GM19438 (cell line): ENCODE data around the gene CLIC3.
"Not testable (repeated sequence)": the region's sequence is repeated elsewhere in the genome, so short reads cannot be mapped to it uniquely, and the experiment has no call there.

Experiments used
- ATAC-seq: cut with Tn5 transposase; IDR thresholded peaks from one replicate; pipeline ENCODE4 v1.9.1; 2021; ENCODE audit warnings: low read depth; ENCODE audit not compliant: unreplicated experiment

The CLIC3 gene

GRCh38 chr9:137006116-137007003 is 10.0 kb upstream of the CLIC3 start:
- ATAC-seq = no peak

DNA sequence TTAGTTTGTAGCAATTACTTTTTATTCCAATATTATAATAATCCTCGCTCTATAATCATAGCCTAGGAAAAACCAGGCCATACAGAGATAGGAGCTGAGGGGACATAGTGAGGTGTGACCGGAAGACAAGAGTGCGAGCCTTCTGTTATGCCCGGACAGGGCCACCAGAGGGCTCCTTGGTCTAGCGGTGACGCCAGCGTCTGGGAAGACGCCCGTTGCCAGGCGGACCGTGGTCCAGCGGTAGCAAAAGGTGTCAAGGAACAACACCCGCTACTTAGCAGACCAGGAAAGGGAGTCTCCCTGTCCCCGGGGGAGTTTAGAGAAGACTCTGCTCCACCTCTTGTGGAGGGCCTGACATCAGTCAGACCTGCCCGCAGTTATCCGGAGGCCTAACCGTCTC is 7.9 kb upstream of the CLIC3 start:
- not testable (repeated sequence) for ATAC-seq

GRCh38 chr9:137002646-137003041 is 6.3 kb upstream of the CLIC3 start:
- ATAC-seq = no peak

DNA sequence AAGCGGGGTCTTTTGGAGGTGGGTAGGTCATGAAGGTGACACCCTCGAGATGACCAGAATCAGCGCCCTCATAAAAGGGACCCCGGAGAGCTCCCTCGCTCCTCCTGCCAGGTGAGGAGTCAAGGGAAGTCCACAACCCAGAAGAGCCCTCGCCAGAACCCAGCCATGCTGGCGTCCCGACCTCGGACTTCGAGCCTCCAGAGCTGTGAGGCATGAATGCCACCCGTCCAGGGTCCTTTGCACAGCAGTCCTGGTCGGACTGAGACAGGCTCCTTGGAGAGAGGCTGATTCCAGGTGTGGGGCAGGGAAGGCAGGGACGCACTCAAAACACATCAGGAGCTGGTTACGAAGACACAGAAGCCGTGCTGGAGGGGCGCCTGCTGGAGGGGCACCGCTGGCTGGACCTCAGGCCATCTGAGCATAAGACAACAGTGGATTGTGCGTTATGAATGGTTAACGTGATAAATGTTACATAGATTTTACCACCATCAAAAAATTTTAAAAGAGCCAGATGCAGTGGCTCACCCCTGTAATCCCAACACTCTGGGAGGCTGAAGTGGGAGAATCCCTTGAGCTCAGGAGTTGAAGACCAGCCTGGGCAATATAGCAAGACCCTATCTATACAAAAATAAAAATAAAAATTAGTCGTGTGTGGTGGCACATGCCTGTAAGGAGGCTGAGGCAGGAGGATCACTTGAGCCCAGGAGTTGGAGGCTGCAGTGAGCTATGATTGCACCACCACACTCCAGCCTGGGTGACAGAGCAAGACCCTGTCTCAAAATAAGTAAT is 5.7 kb upstream of the CLIC3 start:
- no peak for ATAC-seq

DNA sequence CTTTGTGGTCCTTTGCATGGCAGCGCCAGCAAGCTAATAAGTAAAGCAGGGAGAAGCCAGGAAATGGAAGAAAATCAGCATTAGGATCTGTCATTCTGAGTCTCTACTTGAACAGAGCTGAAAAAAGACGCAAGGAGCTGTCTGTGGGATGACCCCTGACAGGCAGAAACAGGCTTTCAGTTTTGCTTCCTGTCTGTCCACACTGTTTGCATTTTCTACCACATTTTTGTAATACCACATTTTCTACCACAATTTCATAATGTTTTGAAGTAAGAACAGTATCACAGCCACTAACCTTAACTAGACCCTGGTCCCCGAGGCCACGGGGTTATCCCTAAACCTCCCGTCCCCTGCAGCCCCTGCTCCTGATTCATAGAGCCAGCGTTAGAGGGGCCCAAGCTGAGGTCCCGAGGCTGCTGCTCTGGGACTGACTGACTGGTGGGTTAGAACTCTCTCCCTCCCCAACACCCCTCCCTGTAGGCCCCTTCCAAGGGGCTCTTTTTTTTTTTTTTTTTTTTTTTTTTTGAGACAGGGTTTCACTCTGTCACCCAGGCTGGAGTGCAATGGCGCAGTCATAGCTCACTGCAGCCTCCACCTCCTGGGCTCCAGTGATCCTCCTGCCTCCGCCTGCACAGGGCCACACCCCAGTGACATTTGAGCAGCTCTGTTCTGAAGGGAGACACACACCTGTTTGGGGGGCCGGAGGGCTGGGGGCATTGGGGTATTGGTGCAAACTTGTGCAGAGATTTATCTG is 4.0 kb upstream of the CLIC3 start:
- peak; percentile 71 for ATAC-seq

DNA sequence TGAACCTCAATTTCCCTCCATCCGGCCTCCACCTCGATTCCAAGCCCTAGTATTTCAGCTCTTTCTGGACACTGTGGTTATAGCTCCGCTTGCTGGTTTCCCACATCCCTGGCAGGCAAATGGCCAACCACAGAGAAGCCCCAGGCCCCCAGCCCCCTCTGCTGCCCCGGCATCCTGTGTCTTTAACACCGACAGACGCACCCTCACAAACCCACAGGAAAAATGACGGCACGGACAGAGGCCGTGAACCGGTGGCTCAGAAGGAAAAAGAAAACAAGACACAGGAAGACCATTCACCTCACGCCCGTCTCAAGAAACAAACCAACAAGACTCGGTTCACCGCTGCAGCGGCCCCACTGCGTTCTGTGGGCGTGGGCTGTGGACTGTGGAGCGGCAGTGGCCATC is 1.5 kb upstream of the CLIC3 start:
- no peak for ATAC-seq

DNA sequence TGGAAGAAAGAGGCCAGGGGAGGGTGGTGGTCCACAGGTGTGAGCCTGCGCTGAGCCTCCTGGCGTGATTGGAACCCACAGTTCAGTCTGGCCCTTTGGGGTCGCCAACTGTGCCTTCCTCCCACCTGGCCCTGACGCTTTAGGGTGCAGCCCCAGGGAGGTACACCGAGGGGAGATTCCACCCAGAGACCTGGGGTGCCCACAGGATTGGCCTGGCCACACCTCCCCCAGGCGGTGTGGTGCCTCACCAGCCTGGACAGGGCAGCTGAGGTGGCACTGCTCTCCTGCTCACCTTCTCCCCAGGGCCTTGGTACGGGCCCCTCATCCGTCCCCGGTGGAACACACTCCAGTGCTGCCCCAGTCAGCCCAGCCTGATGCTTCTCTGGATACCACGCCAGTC is 1.0 kb upstream of the CLIC3 start:
- no peak for ATAC-seq

DNA sequence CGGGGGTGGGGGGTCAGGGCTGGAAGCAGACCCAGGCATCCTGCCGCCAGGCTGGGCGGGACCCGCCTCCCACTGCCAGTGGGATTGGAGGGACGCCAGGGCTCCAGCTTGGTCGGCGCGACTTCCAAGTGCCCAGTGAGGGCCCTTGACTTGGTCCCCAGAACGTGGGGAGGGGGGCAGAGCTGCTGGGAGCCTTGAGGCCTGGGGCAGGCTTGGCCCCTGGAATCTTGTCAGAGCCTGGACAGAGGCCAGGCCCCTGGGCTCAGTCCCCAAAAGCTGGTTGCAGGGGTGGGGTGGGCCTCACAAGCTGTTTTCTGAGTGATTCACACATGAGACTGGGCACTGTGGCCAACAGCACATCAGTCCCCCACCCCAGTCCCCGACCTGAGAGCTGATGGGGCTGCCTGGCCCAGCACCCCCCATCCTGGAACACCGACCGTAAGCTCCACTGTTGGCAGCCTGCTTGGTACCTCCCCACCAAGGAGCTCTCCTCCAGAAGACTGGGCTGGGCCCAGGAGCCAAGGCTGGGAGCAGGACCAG is 526 bp downstream of the CLIC3 start:
- ATAC-seq = no peak

GRCh38 chr9:136995362-136995761 is 1.0 kb downstream of the CLIC3 start:
- no peak for ATAC-seq

DNA sequence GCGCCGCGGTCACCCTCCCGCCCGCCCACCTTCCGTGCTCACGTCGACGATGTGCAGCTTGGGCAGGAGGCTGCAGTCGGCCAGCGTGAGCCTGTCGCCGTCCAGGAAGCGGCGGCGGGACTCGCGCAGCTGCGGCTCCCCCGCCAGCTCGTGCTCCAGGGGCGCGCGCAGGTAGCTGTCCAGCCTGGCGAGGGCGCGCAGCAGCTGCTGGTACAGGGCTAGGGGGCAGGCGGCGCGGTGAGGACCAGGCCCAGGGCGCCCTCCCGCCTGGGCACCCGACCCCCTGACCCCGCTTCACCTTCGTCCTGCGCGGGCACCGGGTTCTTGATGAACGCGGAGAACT is 1.5 kb downstream of the CLIC3 start:
- ATAC-seq = no peak

DNA sequence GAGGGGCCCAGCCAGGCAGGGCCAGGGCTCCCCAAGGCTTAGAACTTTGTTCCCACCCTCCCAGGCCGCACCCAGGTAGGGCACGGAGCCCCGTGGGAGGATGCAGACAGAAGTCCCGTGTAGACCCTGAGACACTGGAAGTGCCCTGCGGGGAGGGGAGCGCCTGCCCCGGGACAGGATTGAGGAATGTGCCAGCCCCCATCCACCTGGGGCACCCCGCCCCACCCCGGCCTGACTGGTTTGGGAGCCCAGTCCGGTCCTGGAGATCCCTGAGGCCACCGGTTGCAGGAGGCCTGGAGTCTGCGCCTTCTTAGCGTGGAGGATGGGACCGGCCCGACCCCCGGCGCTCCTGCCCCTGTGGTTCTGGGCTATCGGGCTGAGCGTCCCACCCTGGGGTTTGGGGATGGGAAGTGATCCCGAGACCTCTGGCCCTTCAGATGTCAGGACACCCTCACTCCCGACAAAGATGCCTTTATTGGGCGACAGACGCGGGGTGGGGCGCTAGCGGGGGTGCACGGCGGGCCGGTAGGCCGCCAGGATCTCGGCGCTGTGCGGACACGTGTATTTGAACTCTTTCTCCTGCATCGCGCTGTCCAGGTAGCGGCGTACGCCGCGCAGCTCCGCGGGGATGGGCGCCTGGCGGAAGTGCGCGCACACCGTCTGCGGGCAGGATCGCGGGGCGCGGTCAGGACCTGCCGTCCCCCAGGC is 2.0 kb downstream of the CLIC3 start:
- no peak for ATAC-seq

GRCh38 chr9:136992819-136993369 is 3.5 kb downstream of the CLIC3 start:
- no peak for ATAC-seq

DNA sequence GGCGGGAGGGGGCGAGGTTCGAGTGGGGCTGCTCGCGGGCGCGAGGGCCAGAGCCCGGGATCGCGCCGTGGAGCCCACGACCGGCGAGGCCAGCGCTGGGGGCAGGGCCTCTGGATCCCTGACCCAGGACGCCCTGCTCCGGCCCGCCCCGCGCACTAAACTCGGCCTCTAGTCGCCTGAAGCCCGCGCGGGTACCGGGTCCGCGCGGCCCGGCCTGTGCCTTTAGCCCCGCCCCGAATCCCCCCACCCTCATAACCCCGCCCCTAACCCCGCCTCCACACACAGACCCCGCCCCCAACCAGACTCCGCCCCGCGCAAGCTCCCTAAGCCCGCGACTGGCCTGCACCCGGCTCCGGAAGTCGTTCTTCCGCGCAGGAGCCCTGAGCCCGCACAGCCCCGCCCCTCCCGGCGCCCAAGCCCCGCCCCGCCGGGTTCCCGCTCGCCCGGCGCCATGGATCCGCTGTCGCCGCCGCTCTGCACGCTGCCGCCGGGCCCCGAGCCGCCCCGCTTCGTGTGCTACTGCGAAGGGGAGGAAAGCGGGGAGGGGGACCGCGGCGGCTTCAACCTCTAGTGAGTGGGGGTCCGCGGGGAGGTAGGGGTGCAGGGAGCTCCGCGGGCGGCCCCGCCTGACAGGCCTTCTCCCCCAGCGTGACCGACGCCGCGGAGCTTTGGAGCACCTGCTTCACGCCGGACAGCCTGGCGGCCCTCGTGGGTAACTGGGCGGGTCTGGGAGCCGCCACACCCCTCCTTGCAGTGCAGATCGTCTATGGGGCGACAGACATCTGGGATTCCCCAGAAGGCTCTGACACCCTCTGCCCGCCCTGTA is 4.2 kb downstream of the CLIC3 start, which contains the start of gene PAXX:
PAXX (plus strand) TSS at position 430 of the 826 bp plus-strand sequence; CDS start at position 452, 22 bp downstream.
- ATAC-seq = peak; percentile 71

DNA sequence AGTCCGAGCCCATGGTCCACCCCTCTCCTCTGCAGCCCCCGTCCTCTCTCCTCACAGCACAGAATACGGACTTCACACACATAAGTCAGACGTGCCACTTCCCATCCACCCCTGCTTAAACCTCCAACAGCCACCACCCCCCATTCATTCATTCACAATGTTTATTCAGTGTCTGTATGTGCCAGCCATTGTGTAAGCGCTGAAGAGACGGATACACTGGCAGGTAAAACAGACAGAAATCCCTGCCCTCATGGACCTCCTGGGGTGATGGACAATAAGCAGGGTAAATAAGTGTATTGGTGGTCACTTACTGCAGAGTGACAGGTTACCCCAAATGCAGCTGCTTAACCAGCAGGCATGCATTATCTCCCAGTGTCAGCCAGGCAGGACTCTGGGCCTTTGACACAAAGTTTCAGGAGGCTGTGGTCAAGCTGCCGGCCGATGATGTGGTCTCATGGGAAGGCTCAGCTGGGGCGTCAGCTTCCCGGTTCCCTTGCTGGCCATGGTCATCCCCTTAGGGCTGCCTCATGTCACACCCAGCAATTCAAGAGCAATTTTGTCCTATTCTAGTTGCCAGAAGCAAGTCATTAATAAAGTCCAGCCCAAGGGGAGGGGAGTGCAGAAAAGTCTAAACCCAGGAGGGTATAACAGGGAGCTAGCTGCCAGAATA is 6.0 kb downstream of the CLIC3 start:
- no peak for ATAC-seq

DNA sequence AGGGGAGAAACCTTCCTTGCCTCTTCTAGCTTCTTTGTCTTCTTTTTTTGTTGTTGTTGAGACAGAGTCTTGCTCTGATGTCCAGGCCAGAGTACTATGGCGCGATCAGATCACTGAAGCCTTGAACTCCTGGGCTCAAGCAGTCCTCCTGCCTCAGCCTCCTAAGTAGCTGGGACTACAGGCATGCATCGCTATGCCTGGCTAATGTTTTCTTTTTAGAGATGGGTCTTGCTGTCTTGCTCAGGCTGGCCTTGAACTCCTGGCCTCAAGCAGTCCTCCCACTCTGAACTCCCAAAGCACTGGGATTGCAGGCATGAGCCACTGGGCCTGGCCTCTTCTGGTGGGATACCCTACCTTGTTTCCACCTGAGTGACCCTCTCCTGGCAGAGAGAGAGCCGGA is 7.5 kb downstream of the CLIC3 start:
- ATAC-seq = no peak

- ATAC-seq = no peak
Measured at GRCh38 chr9:136985853-136986252, 10.5 kb downstream of the CLIC3 start.

DNA sequence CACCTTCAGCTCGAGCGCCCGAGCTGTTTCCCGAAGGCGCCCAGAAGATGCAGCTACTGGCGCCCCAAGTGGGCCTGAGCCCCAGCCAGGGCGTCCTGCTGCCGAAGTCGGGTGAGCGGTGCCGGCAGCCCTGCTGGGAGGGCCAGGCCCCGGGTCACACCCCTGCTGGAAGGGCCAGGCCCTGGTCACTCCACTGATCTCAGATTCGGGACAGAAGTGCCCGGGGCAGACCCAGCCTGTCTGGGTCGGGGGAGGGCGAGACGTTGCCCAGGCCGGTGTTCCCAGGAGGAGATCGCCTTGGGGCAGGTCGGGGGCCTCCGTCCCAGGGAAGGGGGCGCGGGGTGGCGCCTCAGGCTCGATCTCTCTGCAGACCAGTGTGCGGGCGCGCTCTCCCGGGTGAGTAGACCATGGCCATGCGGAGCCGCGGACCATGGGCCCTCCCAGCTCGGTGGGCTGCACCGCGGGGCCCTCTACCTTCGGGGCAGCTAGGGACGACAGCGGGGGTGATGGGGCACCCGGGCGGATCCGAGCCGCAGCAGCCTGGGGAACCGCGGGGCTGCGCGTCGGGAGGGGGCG is 11.3 kb downstream of the CLIC3 start:
- ATAC-seq = no peak

- ATAC-seq = no peak
Measured at GRCh38 chr9:136984464-136985026, 11.8 kb downstream of the CLIC3 start.
